Brain microvascular endothelial cell (primary cell): Measurements from ENCODE around the gene PCED1B.

ENCODE experiments used
- DNase-seq: peaks from one replicate; pipeline ENCODE4 v3.0.0-alpha.2; 2020
- H3K27ac ChIP-seq: fragments of 250-450 bp; sonication (Bioruptor Pico); 2 replicates; pipeline ENCODE4 v1.5.1; 2020; ENCODE audit warnings: mild to moderate bottlenecking, moderate library complexity
- H3K27me3 ChIP-seq: fragments of 250-450 bp; sonication (Bioruptor Pico); replicated peaks from 2 replicates; pipeline ENCODE4 v1.5.1; 2020; ENCODE audit warnings: mild to moderate bottlenecking
- H3K36me3 ChIP-seq: fragments of 250-450 bp; sonication (Bioruptor Pico); replicated peaks from 2 replicates; pipeline ENCODE4 v1.5.1; 2020; ENCODE audit warnings: mild to moderate bottlenecking
- H3K4me3 ChIP-seq: 2 replicates; pipeline ENCODE4 v1.5.1; 2011; ENCODE audit warnings: low read depth, mild to moderate bottlenecking, control low read depth, low read length, moderate library complexity
- in situ Hi-C: cut with HindIII; loops from 2 replicates; pipeline ENCODE4 v1.10.0; 2017; ENCODE audit warnings: low sequenced_read_pairs, low pct_ligation_motif_present
- TF ChIP-seq, protein P1 (sequence below): IDR thresholded peaks from 2 replicates; pipeline ENCODE4 v1.5.1; 2011; ENCODE audit warnings: low read depth, mild to moderate bottlenecking, moderate library complexity, low read length, control low read depth, inconsistent platforms; ENCODE audit errors: missing control alignments

The PCED1B gene

DNA sequence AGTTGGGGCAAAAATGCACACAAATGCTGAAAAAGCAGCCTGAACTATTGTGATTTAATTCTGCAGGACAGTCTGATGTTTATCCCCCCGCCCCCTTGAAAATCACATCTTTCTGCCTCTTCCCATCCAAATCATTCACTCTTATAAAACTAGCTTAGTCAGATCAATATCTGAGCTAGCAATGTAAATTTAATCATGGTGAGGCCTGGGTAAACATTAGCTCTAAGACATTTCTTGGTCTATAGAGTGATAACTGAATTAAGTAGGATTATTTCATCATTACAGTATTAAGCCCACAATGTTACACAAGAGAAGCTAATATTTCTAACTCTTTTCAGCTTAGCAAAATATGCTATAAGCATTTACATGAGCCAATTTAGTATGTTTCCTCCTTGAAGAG lies 9.1 kb upstream of the PCED1B start:
- H3K27ac ChIP-seq, result no peak overlapping the region
- H3K36me3 ChIP-seq, result no peaks in the 10 kb centered on the region
- H3K27me3 ChIP-seq, result no peaks in the 10 kb centered on the region
- in situ Hi-C loops, result no loop called here
- no peak for DNase-seq
- H3K4me3 ChIP-seq, result no peak overlapping the region
- TF ChIP-seq, protein P1, sequence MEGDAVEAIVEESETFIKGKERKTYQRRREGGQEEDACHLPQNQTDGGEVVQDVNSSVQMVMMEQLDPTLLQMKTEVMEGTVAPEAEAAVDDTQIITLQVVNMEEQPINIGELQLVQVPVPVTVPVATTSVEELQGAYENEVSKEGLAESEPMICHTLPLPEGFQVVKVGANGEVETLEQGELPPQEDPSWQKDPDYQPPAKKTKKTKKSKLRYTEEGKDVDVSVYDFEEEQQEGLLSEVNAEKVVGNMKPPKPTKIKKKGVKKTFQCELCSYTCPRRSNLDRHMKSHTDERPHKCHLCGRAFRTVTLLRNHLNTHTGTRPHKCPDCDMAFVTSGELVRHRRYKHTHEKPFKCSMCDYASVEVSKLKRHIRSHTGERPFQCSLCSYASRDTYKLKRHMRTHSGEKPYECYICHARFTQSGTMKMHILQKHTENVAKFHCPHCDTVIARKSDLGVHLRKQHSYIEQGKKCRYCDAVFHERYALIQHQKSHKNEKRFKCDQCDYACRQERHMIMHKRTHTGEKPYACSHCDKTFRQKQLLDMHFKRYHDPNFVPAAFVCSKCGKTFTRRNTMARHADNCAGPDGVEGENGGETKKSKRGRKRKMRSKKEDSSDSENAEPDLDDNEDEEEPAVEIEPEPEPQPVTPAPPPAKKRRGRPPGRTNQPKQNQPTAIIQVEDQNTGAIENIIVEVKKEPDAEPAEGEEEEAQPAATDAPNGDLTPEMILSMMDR, result no peak

DNA sequence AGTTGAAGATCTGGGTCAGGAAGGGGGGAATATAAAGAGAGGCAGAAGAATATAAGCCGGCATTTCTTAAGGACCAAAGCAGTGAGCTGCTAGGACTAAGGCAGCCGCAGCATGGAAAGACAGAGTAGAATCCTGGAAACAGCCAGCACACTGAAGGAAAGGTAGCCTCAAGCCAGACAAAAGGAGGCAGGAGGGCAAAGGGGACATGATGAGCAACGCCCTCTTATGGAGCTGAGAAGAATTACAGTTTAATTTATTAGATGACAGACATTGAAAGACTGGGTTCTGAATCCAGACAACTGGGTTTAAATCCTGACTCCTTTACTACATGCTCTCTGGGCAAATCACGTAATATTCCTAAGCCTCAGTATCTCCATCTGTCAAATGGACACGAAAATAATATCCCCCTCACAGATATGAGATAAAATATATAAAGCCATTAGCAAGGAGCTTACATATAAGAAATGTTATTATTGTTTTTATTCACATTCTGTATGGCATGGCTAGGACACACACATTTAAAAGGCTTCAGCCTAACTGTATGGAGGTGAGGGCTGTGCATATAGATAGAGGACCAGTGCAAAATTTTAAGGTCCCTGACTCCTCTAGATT lies 8.1 kb upstream of the PCED1B start:
- H3K27me3 ChIP-seq, result no peaks in the 10 kb centered on the region
- DNase-seq, result no peak
- in situ Hi-C loops, result no loop called here

DNA sequence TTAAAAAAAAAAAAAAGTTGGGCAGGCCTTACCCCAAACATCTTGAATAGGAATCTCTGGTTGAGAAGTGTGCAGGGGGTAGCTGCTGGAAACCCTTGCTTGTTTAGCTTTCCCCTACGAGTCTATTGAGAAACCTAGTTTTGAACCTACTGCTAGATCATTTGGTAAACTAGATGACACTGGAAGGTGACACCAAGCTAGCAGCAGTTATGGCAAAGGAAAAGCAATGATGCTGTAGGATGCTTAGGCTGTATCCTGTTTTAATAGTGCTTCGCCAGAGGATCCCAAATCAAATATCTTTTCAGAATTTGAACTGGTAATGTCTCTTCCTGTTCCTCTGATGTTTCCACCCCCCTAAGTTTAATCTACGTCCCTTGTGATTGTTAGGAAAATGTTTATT lies 5.5 kb upstream of the PCED1B start:
- no peak overlapping the region for H3K4me3 ChIP-seq
- in situ Hi-C loops, result no loop called here
- H3K27me3 ChIP-seq, result no peaks in the 10 kb centered on the region
- TF ChIP-seq, protein P1, result no peak
- DNase-seq, result no peak
- peaks cover 4% of the 10 kb centered on the region for H3K36me3 ChIP-seq
- H3K27ac ChIP-seq, result no peak overlapping the region

More for the DNA sequence above, 8.1 kb upstream of the PCED1B start:
- H3K36me3 ChIP-seq, result no peaks in the 10 kb centered on the region
- no peak overlapping the region for H3K27ac ChIP-seq
- H3K4me3 ChIP-seq, result no peak overlapping the region
- TF ChIP-seq, protein P1, result peak; percentile 68

DNA sequence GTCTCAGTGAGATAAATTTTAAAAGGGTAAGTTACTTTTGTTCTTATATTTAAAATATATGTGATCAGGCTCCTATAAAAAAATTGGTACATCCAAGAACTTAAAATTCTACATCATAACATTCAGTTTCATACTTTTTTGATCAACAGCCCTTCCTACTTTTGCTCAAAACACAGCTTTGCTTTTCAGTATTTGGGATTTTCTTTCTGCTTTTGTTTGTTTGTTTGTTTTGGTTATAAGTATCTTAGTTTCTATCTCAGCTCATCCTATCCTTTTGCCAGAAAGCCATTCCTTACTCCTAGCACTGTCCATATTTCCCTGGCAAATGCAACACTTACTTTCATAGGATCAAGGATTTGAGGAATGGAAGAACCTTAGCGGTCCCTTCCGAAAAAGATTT lies 4.7 kb upstream of the PCED1B start:
- Histone ChIP-seq H3K36me3 (peaks cover 4% of the 10 kb centered on the region), H3K27me3 (no peaks in the 10 kb centered on the region), H3K27ac (no peak overlapping the region), H3K4me3 (no peak overlapping the region)
- TF ChIP-seq, protein P1, result no peak
- in situ Hi-C loops, result no loop called here
- no peak for DNase-seq

DNA sequence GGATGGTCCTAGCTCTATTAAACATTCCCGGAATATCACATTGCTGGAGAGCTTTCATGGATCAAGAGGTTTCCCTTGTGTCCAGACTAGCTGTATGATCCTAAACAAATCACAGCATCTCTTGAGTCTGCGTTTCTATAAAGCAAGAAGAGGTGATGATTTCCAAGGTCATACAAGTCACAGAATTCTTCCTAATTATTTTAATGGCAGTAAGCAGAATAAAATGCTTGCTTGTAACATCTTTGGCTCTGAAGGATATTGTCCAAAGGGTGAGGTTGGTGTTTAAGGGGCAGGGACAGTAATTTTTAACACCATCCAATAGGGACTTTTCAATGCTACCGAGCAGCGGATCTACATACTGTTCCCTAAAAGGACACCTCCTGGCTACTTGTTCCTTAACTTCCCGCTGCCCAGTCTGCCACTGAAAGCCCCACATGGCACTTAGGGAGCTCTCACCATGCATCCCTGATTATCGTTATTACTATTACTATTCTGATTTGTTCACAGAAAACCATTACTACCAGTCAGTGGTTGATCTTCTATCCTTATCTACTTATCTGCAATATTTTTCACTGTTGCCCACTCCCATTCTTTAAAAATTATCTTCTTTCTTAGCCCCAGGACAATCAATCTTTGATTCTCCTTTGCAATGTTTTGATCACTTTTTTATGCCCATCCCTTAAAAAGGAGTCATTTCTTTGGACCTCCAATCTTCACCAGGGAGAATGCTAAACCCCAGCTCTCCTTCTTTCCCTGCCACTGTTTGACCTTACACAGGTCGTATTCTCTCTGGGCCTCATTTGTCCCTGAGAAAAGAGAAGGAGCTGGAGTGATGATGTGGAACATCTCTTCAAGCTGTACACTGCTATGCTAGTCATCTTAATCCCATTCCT lies 4.0 kb upstream of the PCED1B start:
- no peak overlapping the region for H3K4me3 ChIP-seq
- DNase-seq, result no peak
- TF ChIP-seq, protein P1, result no peak
- peaks cover 4% of the 10 kb centered on the region for H3K36me3 ChIP-seq
- H3K27me3 ChIP-seq, result no peaks in the 10 kb centered on the region
- in situ Hi-C loops, result no loop called here
- no peak overlapping the region for H3K27ac ChIP-seq
